GM18873 (cell line): ENCODE results near the gene PARD3.

Source experiments
- ATAC-seq: cut with Tn5 transposase; IDR thresholded peaks from one replicate; pipeline ENCODE4 v1.9.1; 2021; ENCODE audit warnings: mild to moderate bottlenecking, moderate library complexity, moderate number of reproducible peaks; ENCODE audit not compliant: unreplicated experiment, low FRiP score

Gene PARD3

DNA sequence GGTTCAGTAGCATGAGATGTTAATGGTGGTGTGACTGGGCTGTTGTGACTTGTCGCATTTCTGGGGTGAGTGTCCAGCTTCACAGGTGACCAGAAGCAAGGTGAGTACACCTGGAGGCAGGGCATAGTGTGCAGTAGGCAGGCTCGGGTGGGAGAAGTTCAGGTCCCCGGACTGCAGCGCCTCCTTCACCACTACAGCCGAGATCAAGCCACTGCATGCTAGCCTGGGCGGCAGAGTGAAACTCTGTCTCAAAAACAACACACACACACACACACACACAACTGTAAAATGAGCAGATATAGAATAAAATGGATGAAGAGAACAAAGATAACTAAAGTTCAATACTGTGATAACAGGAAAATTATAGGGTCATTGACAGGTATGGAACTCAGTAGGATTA lies 11.1 kb upstream of the PARD3 start:
- no peak for ATAC-seq

DNA sequence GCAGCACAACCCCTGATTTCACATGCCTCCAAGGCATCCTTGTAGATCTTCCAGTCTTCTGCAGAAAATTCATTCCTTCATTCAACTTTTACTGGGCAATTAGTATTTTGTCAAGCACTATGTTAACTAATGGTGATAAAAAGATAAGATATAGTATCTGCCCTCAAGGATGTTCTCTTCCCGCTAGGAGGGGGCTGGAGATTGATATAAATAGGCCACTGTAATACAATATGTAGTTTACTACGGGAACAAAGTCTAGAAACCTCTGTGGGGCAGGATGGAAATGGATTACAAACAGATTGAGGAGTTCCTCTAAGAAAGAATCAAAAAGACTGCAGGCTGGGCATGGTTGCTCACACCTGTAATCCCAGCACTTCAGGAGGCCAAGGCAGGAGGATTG lies 10.3 kb upstream of the PARD3 start:
- no peak for ATAC-seq

DNA sequence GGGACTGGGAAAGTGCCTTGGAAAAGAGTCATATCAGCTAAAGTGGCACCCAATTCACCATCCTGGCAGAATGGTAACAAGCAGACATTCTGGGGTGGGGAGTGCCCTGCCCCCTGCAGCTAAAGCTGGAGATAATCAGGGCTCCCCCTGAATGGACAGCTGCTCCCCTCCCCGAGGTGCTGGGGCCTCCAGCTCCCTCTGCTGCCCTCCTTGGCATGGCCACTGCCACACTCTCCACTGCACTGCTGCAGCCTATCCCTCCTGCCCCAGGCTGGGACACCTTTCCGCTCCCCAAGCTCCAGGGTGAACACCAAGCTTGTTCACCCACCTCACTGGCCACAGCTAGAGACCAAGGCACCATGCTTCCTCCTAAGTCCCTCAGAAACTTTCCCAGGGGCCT lies 9.8 kb upstream of the PARD3 start:
- no peak for ATAC-seq

DNA sequence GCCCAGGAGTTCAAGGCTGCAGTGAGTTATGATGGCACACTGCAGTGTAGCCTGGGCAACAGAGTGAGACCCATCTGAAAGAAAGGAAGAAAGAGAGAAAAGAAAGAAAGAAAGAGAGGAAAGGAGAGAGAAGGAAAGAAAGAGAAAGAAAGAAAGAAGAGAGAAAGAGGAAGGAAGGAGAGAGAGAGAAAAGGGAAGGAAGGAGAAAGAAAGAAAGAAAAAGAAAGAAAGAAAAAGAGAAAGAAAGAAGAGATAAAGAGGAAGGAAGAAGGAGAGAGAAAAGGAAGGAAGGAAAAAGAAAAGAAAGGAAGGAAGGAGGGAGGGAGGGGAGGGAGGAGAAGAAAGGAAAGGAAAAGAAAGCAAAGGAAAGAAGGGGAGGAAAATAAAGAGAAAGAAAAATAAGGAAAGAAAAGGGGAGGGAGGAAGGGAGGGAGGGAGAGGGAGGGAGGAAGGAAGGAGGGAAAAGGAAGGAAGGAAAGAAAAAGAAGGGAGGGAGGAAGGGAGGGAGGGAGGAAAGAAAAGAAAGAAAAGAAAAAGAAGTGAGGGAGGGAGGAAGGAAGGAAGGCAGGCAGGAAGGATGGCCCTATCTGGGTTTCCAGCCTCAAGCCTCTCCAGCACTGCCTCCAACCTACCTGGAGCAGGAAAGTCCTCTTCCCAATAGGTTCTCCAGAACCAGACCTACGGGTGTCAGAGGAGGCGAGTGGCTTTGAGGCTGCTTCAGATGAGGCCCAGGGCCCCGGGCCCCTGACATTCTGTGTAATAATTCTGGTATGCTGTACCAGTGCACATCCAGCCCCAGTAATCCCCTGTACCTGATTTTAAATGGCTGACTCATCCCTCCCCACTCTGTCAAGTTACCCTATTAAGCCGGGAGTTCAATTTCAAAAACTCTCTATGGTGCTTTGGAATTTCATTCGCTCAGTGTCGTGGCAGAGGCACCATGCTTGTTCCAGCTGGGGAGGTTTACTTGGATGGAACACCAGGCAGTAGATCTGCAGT lies 6.8 kb upstream of the PARD3 start:
- no peak for ATAC-seq

DNA sequence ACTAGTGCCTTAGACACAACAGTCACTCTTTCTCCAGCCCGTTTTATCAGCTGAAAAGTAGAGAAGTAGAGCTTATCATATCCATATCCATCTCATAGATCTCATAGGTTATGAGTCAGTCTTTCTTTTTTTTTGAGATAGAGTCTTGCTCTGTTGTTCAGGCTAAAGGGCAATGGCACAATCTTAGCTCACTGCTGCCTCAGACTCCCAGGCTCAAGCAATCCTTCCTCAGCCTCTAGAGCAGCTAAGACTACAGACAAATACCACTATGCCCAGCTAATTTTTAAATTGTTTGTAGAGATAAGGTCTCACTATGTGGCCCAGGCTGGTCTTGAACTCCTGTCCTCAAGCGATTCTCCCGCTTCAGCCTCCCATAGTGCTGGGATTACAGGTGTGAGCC lies 2.5 kb upstream of the PARD3 start:
- ATAC-seq, result no peak

GRCh38 chr10:34817054-34817453 lies 2.0 kb upstream of the PARD3 start:
- no peak for ATAC-seq

DNA sequence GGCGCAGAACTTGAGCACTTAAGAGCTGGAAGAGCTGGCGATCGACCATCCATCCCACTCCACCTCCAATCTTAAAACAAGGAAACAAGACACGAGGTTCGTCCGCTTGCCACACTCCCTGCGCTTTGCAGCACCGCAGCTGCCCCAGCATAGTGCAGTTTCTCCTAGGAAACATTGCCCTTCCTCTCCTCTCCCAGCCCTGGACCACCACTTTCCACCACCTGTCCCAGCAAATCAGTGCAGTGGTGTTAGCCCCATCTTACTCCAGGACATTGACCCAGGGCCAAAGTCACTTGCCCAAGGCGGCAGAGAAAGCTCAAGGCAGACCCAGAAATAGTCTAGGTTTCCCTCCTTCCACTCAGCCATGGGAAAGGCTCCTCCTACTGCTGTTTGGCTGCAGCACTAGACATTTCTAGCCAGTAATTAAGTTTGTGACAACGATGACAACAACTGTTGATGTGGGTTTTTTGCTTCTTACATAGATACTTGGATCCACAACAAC lies 1.5 kb upstream of the PARD3 start:
- ATAC-seq, result no peak

GRCh38 chr10:34816085-34816496 lies 995 bp upstream of the PARD3 start:
- ATAC-seq, result no peak

DNA sequence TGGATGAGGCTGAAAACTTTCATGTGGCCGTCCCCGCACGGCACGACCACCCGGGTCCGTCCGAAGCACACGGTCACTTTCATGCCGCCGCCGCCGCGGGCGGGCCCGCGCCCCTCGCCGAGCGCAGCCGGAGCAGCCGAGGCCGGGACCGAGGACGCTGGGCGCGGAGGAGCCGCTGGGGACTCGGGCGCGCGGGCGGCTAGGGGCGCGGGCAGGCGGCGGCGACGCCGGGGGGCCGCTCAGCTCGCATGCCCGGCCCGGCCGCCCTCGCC lies 247 bp downstream of the PARD3 start:
- ATAC-seq, result no peak

DNA sequence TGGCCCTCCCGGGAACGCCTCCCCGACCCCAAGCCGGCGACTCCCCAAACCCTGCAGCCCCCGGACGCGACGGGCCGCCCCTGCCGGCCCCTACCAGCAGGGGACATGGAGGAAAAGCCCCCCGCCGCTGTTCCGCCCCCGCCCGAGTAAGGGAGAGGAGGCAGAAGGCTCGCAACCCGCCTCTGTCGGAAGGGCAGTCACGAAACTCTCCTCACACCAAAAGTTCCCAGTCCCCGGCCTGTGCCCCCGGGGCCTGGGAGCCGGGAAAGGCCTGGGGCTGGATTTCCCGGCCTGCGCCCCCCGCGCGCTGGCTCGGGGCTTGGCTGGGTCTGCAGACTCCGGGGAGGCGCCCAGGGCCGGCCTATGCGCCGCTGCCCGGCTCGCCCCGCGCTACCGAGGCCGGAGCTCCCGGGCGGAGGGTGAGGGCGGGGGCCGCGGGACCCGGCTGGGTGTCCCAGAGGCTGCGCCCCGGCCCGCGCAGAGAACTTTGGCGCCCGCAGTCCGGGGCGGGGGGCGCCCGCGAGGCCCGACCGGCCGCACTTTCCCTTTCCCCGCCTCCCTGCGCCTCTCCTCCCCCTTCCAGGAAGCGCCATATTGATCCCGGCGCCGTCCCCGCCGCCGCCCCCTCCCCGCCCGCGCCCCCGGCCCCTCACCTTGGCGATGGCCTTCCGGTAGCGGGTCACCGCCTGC lies 728 bp downstream of the PARD3 start:
- no peak for ATAC-seq

DNA sequence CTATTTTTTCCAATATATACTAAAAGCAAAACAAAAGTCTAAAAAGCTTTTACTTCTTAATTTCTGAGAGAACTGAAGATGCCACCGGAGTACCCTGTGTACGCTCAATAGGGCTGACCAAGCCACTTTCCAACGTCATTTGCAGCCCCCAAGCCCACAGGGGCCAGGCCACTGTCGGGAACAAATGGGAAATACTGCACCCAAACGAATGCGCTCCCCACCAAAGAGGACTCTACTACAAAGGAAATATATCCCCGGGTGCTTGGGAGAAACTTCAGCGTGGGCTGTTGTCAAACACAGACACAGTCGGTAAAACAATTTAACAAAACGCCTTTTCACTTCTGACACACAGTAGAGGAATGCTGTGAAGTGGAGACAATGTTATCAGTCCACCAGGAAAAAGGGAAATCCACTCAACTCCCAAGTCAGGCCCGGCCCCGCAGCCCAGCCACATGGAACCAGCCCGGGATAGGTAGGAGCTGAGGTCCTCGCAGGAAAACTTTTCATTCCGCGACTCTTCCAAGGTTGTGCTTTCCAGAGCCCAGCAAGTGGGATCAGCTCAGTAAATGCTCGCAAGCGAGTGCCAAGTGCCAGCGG lies 1.4 kb downstream of the PARD3 start:
- ATAC-seq, result no peak

- ATAC-seq, result no peak
Measured at GRCh38 chr10:34812771-34813170, 2.3 kb downstream of the PARD3 start.

DNA sequence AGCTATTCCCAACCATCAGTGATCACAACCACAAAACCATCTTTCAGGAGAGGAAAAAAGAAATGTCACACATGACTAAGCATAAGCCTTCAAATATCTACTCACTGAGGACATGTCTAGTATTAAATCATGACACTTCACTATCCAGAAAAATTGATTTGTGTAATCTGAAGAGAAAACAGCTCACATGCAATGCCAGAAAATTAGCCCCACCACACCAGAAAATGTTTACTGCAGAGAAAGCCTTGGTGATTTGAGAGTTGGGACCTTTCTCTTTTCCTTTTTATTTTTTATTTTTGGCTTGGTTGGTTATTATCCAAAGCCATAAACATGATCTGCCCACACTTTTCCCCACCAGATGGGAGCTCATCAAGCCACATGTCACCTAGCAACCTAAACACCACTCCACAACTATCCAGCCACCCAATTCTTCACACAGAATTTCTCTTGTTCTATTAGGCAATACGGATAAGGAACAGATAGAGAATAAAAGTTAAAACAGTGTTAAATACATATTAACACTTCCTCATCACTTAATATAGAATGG lies 3.1 kb downstream of the PARD3 start:
- ATAC-seq, result no peak

GRCh38 chr10:34811126-34811967 lies 3.7 kb downstream of the PARD3 start:
- ATAC-seq, result no peak

- ATAC-seq, result no peak
Measured at GRCh38 chr10:34809796-34810195, 5.3 kb downstream of the PARD3 start.

- ATAC-seq, result peak; percentile 55
Measured at GRCh38 chr10:34808801-34809745, 6.0 kb downstream of the PARD3 start.

DNA sequence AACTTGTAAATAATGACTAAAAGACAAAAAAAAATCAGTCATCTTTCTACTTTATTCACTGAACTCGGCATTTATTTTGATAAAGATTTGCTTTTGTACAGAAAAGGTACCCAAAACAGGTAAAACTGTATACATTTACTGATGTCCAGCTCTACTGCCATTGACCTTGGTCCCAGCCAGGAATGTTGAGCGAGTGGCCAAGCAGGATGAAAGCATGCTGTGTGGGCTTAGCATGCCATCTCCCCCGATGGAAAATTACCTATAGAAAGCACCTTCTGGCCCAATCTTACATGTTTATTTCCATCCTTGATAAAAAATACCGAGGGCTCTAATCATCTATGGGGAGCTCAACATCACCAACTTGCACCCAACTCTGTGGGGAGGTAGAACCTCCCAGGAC lies 6.8 kb downstream of the PARD3 start:
- ATAC-seq, result no peak

DNA sequence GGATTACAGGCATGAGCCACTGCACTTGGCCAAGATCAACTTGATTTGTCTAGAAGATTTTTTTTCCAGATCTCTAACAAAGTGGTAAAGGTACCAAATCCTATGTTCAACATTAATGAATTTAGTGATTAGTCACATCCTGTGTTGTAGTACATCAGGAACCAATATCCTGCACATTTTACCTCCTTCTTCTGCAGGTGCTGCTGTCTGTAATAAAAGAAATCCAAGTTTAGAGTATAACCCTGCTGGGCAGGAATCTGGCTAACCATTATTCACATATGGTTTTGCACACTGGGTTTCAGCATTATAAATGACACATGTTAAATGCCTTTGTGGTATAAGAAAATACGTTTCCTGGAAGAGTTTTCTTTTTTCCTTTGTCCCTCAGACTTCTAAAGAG lies 10.8 kb downstream of the PARD3 start:
- ATAC-seq, result no peak

DNA sequence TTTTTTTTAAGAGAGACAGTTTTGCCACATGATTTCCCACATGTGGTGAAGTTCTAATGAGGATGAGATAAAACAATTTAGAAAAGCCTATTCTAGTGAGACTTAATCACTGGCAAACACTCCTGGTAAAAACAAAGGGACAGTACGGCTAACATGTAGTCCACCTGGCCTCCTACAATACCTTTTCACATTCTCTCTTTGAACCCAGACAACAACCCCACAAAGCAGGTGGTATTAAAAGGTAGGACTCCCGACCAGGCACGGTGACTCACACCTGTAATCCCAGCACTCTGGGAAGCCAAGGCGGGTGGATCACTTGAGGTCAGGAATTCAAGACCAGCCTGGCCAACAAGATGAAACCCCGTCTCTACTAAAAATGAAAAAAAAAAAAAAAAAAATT lies 12.4 kb downstream of the PARD3 start:
- no peak for ATAC-seq
